ENCODE results near the gene MICB. TPM values are rescaled to one million over a fixed set of nuclear protein-coding genes. Genes with fewer than 3 reads are reported as not detected.
A peak's percentile ranks its signal among the peaks of the same experiment; 100 is the strongest.
"Not testable (repeated sequence)": the region's sequence is repeated elsewhere in the genome, so short reads cannot be mapped to it uniquely, and the experiment has no call there.

The MICB gene
- 0.14 and 0.53 TPM in 2 replicates for polyA plus RNA-seq (2014; cell fraction: cytosol; rRNA removed)
- polyA plus RNA-seq (2014; cell fraction: nucleus; rRNA removed) = 0.43 TPM in 1 of 2 replicates, not detected in the other

GRCh38 chr6:31497531-31498476 lies at the start of gene MICB:
TSS of gene MICB (plus strand) at chr6:31498145. CDS start at chr6:31498194, 49 bp downstream.
- DNase-seq (ENCODE audit: low spot score) = no peak

DNA sequence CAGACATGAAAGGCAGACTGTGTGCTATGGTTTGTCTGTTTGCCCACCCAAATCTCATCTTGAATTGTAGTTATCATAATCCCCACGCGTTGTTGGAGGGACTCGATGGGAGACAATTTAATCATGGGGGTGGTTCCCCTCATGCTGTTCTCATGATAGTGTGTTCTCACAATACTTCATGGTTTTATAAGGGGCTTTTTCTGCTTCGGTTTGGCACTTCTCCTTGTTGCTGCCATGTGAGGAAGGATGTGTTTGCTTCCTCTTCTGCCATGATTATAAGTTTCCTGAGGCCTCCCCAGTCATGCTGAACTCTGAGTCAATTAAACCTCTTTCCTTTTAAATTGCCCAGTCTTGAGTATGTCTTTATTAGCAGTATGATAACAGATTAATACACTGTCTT lies 47.2 kb upstream of the MICB start:
- DNase-seq (ENCODE audit: low spot score) = no peak

GRCh38 chr6:31452859-31453258 lies 45.1 kb upstream of the MICB start:
- DNase-seq (ENCODE audit: low spot score) = no peak

- DNase-seq (ENCODE audit: low spot score) = no peak
These were observed 44.7 kb upstream of the MICB start for GRCh38 chr6:31453259-31453658.

DNA sequence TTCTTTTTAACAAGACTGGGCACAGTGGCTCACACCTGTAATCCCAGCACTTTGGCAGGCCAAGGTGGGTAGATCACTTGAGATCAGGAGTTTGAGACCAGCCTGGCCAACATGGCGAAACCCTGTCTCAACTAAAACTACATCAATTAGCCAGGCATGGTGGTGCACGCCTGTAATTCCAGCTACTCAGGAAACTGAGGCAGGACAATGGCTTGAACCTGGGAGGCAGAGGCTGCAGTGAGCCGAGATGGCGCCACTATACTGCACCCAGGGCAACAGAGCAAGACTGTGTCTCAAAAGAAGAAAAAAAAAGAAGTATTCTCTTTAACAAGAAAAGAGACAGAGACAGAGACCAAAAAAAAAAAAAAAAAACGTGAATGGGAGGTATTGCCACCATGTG lies 38.1 kb upstream of the MICB start:
- DNase-seq (ENCODE audit: low spot score) = not testable (repeated sequence)

DNA sequence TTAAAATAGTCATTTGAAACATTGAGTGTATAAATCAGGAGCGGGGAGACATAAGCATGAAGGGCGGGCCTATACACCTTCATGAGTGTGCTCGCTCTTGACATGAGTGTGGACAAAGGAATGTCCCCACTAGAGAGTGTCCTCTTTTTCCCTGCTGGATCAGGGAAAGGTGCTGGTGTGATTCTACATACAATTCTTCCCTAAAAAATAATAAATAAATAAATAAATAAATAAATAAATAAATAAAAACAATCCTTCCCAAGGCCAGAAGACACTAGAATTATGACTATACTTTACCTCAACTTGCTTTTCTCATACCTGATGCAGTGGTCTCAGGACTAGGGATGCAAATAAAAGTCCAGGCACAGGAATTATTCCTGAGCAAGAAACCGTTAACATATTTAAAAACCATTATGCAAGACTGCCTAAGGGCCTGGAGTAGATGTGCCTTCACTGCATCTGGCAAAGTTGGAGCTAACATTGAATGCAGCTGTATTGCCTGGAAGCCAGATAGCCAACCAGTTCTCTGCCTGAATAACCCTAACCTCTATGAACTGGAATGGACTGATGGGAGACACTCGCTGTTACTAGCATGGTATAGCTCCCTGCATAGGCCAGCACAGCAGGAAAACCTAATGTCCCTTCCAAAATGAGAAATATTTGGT lies 37.5 kb upstream of the MICB start:
- no peak for DNase-seq (ENCODE audit: low spot score)

- no peak for DNase-seq (ENCODE audit: low spot score)
These were observed 35.6 kb upstream of the MICB start for GRCh38 chr6:31462026-31462963.

- peak; percentile 31 for DNase-seq (ENCODE audit: low spot score)
These were observed 34.7 kb upstream of the MICB start for GRCh38 chr6:31462964-31463870.

- no peak for DNase-seq (ENCODE audit: low spot score)
These were observed 33.4 kb upstream of the MICB start for GRCh38 chr6:31464252-31465184.

- no peak for DNase-seq (ENCODE audit: low spot score)
These were observed 32.8 kb upstream of the MICB start for GRCh38 chr6:31465185-31465536.

GRCh38 chr6:31465718-31466117 lies 32.2 kb upstream of the MICB start:
- no peak for DNase-seq (ENCODE audit: low spot score)

- DNase-seq (ENCODE audit: low spot score) = no peak
These were observed 31.5 kb upstream of the MICB start for GRCh38 chr6:31466466-31466865.

DNA sequence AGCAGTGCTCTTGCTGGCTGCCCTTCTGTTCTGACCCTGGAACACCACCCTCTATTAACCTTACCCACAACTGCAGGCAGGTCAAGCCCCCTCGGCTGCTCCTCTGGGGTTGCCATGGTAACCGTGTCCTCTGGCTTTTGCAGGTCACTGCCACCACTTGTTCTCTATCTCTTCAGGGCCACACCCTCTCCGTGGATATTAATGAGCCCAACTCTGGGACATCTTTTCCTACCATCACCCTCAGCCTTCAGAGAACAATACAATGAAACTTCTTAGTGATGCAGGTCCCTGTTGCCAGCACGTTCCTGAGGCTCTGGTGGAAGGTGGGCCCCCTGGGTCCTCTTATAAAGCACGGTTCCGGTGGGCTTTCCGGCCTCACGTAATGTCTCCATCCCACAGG lies 30.8 kb upstream of the MICB start:
- DNase-seq (ENCODE audit: low spot score) = no peak

DNA sequence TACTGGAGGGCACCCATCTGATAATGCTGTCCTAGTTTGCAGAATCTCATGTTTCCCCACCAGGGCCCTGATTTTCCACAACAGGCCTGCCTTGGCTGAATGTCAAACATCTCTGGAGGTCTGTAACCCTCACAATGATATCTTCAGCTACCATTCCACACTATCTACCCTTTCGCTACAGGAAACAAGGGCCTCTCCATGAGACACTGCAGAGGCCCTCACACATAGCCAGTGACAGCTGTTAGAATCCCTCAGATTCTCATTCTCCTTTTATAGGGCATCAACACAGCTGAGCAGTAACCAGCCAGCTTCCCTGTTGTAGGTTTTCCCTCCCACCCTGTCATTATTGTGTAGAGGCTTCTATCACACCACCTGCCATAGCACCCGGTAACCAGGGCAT lies 29.6 kb upstream of the MICB start:
- DNase-seq (ENCODE audit: low spot score) = no peak

DNA sequence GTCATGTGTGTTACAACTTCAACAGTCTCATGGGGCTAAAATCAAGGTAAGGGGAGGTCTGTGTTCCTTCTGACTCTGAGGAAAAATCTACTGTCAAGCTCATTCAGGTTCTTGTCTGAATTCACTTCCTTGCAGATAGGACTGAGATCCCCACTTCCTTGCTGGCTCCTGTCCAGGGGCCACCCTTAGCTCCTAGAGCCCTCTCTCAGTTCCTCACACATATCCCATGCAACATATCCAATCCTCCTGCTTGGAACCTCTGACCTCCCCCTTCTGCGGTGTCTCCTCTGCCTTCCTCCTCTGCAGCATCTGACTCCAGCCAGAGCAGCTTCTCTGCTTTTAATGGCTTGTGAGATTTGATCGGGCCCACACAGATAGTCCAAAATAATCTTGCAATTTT lies 27.1 kb upstream of the MICB start:
- DNase-seq (ENCODE audit: low spot score) = no peak

- DNase-seq (ENCODE audit: low spot score) = no peak
These were observed 26.2 kb upstream of the MICB start for GRCh38 chr6:31471711-31472110.

GRCh38 chr6:31472259-31472658 lies 25.7 kb upstream of the MICB start:
- DNase-seq (ENCODE audit: low spot score) = no peak

GRCh38 chr6:31473244-31473643 lies 24.7 kb upstream of the MICB start:
- DNase-seq (ENCODE audit: low spot score) = no peak
